ACC112 (cell line): ENCODE results near the gene DPM2.

ENCODE experiments used
- H2AFZ ChIP-seq: fragments of 200-600 bp; sonication (generic); one replicate; pipeline ENCODE4 v1.6.0; 2017; ENCODE audit warnings: antibody characterized with exemption, low read length; ENCODE audit not compliant: unreplicated experiment
- H3K27ac ChIP-seq: fragments of 200-600 bp; sonication (generic); 2 replicates; pipeline ENCODE4 v1.5.1; 2014; ENCODE audit warnings: low read depth, mild to moderate bottlenecking, antibody characterized with exemption, low read length, moderate library complexity
- H3K27me3 ChIP-seq: fragments of 200-600 bp; sonication (generic); 2 replicates; pipeline ENCODE4 v1.6.1; 2014; ENCODE audit warnings: mild to moderate bottlenecking, antibody characterized with exemption, low read length, moderate library complexity, mixed read lengths; ENCODE audit not compliant: insufficient read depth
- H3K36me3 ChIP-seq: fragments of 200-600 bp; sonication (generic); 2 replicates; pipeline ENCODE4 v1.6.1; 2016; ENCODE audit warnings: mild to moderate bottlenecking, antibody characterized with exemption, low read length, moderate library complexity, mixed read lengths; ENCODE audit not compliant: insufficient read depth
- H3K4me1 ChIP-seq: fragments of 200-600 bp; sonication (generic); one replicate; pipeline ENCODE4 v1.6.1; 2016; ENCODE audit warnings: low read length, mixed read lengths; ENCODE audit not compliant: insufficient read depth, unreplicated experiment, control insufficient read depth
- H3K4me3 ChIP-seq: fragments of 200-600 bp; sonication (generic); 2 replicates; pipeline ENCODE4 v1.5.1; 2014; ENCODE audit warnings: mild to moderate bottlenecking, low read depth, low read length
- H3K79me2 ChIP-seq: fragments of 200-600 bp; sonication (generic); one replicate; pipeline ENCODE4 v1.6.0; 2016; ENCODE audit warnings: low read length; ENCODE audit not compliant: control insufficient read depth, unreplicated experiment, insufficient read depth

The DPM2 gene

GRCh38 chr9:127915801-127916719 is 21.6 kb downstream of the DPM2 start:
- Histone ChIP-seq H3K27ac (peak overlapping the region; percentile 27; the same call in 1 of the 2 replicates), H3K4me1 (peaks cover 42% of the 10 kb centered on the region), H3K4me3 (peak overlapping the region; percentile 81), H3K27me3 (no peaks in the 10 kb centered on the region), H2AFZ (peak overlapping the region; percentile 11), H3K79me2 (peaks cover 25% of the 10 kb centered on the region), H3K36me3 (no peaks in the 10 kb centered on the region)

DNA sequence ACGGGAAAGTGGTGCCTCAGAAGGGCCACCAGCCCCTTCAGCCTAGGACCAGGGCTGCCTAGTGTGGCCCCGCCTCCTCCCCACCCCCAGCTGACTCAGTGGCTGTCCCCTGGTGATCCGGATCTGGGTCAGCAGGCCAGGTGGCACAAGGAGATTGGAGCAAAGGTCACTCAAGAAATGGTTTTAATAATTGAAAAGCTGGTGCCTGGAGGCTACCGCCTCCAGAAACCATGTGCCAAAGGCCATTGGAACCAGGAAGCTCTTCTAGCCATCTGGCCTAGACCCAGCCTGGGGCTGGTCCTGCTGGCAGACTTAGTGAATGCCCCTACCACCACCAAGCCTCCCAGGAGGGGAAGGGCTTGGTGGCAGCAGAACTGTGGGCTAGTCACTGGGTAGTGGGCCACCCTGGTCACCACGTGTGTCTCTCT is 22.3 kb downstream of the DPM2 start:
- Histone ChIP-seq H3K36me3 (no peaks in the 10 kb centered on the region), H3K27me3 (no peaks in the 10 kb centered on the region), H3K4me3 (peak overlapping the region; percentile 81), H3K4me1 (peaks cover 41% of the 10 kb centered on the region), H3K27ac (peak overlapping the region; percentile 27; the same call in 1 of the 2 replicates), H2AFZ (no peak overlapping the region), H3K79me2 (peaks cover 25% of the 10 kb centered on the region)

GRCh38 chr9:127913682-127914081 is 24.0 kb downstream of the DPM2 start:
- no peak overlapping the region for H3K27ac ChIP-seq
- H3K27me3 ChIP-seq: no peaks in the 10 kb centered on the region
- H3K4me1 ChIP-seq: peaks cover 29% of the 10 kb centered on the region
- peaks cover 25% of the 10 kb centered on the region for H3K79me2 ChIP-seq
- no peaks in the 10 kb centered on the region for H3K36me3 ChIP-seq
- H2AFZ ChIP-seq: no peak overlapping the region
- H3K4me3 ChIP-seq: no peak overlapping the region

DNA sequence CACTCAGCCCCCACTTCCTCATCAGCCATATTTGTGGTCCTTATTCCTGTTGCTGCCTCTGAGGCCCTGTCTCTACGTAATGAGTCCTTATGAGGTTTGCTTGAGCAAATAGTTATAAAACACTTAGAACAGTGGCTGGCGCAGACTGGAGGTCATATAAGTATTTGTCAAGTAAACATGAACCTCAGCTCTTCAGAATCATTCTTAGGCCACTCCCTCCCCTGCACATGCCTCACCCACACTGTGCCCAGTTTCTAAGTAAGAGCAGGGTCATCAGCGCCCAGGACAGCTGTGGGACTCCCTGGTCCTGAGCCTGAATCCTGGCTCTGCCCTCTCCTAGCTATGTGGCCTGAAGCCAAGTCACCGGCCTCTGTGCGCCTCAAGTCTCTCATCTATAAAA is 24.8 kb downstream of the DPM2 start:
- no peak overlapping the region for H3K27ac ChIP-seq
- H2AFZ ChIP-seq: no peak overlapping the region
- no peaks in the 10 kb centered on the region for H3K27me3 ChIP-seq
- H3K36me3 ChIP-seq: no peaks in the 10 kb centered on the region
- no peak overlapping the region for H3K4me3 ChIP-seq
- H3K79me2 ChIP-seq: peaks cover 25% of the 10 kb centered on the region
- H3K4me1 ChIP-seq: peaks cover 21% of the 10 kb centered on the region

DNA sequence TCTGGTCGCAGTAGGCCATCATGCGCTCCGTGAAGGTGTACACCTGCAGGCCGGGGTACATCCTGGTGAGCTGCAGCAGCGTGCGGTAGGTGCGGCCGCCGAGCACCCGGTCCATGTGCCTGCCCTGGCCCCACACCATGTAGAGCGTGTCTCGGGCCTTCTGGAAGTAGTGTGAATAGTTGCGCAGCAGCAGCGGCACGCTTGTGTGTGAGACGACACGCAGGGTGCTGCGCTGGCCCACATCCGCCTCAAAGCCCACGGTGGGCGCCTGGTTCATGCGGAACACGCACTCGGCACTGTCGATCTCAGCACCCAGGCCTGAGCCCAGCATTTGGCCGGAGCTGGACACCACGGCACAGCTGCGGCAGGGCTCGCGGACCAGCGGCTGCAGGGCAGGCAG is 25.4 kb downstream of the DPM2 start:
- H3K4me3 ChIP-seq: no peak overlapping the region
- no peak overlapping the region for H2AFZ ChIP-seq
- H3K27me3 ChIP-seq: no peaks in the 10 kb centered on the region
- peaks cover 25% of the 10 kb centered on the region for H3K79me2 ChIP-seq
- no peak overlapping the region for H3K27ac ChIP-seq
- H3K36me3 ChIP-seq: no peaks in the 10 kb centered on the region
- peaks cover 15% of the 10 kb centered on the region for H3K4me1 ChIP-seq

GRCh38 chr9:127910613-127911205 is 26.9 kb downstream of the DPM2 start:
- no peak overlapping the region for H3K4me3 ChIP-seq
- H3K79me2 ChIP-seq: peaks cover 15% of the 10 kb centered on the region
- H3K27me3 ChIP-seq: no peaks in the 10 kb centered on the region
- no peak overlapping the region for H3K27ac ChIP-seq
- H3K4me1 ChIP-seq: peaks cover 15% of the 10 kb centered on the region
- no peak overlapping the region for H2AFZ ChIP-seq
- no peaks in the 10 kb centered on the region for H3K36me3 ChIP-seq

GRCh38 chr9:127909839-127910273 is 27.8 kb downstream of the DPM2 start:
- Histone ChIP-seq H3K79me2 (peaks cover 7% of the 10 kb centered on the region), H3K27me3 (no peaks in the 10 kb centered on the region), H3K27ac (no peak overlapping the region), H2AFZ (no peak overlapping the region), H3K36me3 (no peaks in the 10 kb centered on the region), H3K4me3 (no peak overlapping the region), H3K4me1 (peaks cover 15% of the 10 kb centered on the region)

DNA sequence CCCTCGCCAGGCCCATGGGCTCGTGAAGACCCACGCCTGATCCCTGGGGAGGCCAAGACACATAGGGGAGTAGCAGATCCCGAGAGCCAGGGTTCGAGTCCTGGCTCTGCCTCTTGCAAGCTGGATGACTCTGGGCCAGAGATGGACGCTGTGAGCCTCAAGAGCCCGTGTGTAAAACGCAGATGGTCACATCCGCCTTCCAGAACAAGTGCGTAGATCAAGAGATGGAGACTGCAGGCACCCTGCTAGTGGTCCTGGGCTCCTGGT is 29.1 kb downstream of the DPM2 start:
- H2AFZ ChIP-seq: no peak overlapping the region
- H3K4me3 ChIP-seq: no peak overlapping the region
- H3K27me3 ChIP-seq: no peaks in the 10 kb centered on the region
- H3K27ac ChIP-seq: no peak overlapping the region
- H3K36me3 ChIP-seq: no peaks in the 10 kb centered on the region
- peaks cover 3% of the 10 kb centered on the region for H3K79me2 ChIP-seq
- peaks cover 22% of the 10 kb centered on the region for H3K4me1 ChIP-seq

- Histone ChIP-seq H3K4me3 (no peak overlapping the region), H3K27me3 (no peaks in the 10 kb centered on the region), H2AFZ (no peak overlapping the region), H3K36me3 (no peaks in the 10 kb centered on the region), H3K27ac (no peak overlapping the region), H3K79me2 (peaks cover 3% of the 10 kb centered on the region), H3K4me1 (peaks cover 28% of the 10 kb centered on the region)
These were observed 29.6 kb downstream of the DPM2 start for GRCh38 chr9:127907867-127908659.

DNA sequence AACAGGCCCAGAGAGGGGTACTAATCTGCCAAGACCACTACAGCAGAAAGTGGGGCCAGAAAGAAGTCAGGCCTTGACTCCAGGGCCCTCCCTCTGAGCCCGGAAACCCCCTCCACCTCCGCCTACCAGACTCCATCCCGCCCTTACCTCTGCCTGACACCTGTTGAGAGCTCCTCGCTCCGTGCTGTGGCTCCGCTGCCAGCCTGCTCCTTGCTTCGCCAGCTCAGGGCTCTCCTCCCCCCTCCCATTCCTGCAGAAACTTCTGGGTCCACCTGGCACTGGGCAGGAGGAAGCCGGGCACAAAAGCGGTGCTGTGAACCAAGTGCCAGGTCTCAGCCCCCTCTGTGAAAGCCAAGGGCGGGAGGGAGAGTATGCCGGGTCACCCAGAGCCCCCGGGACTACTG is 31.9 kb downstream of the DPM2 start:
- Histone ChIP-seq H3K4me1 (peaks cover 34% of the 10 kb centered on the region), H3K27ac (no peak overlapping the region), H3K36me3 (no peaks in the 10 kb centered on the region), H3K79me2 (no peaks in the 10 kb centered on the region), H3K4me3 (no peak overlapping the region), H2AFZ (no peak overlapping the region), H3K27me3 (no peaks in the 10 kb centered on the region)
